ENCODE data around the gene NODAL.

The NODAL gene

DNA sequence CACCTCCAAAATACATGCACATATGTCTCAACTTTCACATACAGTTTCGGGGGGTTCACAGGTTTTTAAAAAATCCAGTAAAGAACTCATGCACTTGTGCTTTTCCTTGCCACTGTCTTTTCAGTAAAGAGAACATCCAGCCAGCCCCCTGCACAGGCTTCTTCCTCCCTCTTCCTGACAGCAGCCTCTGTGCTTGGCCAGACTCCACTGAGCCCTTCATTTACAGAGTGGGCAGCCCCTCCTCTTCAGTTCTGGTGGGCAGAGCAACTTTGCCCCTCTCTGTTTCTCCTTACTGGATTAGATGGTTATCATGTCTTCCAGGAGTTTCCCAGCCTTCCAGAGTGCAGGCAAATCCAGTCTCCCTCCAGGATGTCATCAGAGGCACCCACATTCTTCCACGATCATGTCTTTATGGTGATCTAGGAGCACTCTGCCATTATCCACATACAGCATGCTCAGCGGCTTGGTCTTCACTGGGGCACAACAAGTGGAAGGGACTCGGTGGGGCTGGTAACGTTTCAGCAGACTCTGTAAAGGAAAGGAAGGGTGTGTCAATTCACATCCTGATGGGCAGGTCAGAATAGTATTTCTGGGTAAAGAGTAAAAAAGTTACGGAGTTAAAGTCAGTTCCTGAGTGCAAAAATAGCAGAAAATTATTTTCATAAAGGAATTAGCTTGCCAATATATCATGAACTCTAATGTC lies 8.8 kb downstream of the NODAL start:
- no peak for DNase-seq (ENCODE audit: low read depth in 3 of 3)

DNA sequence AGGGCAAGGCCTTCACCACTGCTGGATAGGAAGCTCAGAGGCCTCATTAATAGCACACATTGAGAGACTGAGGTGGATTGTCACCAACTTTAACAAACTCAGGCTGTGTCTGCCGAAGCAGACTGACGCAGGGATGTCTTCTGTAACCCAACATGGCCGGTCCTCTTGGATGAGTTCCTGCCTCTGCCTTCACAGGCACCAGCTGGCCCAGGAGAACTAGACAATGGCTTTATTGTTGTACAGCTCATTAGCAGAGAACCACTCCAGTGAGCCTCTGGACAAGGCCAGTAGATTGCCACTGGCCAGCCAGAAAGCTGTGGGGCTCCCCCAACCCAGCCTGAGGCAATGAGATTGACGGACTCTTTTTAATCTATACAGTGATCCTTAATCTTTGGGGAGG lies 9.4 kb downstream of the NODAL start:
- DNase-seq (ENCODE audit: low read depth in 3 of 3): no peak

DNA sequence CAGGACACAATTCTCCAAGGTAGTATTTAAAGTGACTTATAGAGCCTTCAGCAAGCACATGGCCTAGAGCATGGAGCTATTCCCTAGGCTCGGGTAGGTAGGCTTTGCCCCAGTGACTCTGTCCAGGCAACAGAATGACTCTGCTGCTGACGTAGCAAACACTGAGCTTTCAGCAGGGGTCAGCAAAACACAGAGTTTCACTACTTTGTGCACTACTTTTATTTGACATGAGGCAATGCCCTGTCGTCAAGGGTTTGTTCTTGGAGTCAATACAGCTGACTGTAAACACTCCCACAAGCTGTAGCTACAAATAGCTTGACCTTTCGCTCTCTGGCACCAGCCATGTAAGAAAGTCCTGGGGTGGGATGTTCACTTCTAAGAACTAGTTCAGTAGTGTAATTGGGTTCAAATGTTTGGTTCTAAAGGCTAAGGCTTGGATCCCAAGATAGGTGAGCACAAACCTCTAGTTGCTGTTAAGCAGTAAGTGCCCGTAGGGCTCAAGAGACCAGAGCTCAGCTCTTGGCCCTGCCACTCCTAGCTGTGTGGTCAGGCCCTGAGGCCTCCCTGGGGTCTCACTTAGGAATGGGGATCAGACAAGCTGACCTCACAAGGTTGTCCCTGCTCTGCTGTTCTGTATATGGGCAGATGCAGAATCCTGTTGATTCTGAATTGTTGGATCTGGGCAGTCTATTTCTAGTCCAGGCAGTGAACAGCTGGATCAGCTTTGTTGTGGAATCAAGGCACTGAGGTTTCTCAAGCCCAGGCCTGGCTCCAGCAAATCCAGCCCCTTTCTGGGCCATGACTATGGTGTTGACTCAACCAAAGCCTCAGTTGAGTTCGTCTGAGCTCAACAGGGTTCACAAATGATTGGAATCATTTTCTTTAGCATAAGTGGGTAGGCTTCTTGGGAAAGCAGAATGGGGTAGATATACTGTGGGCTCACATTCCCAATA lies 10.7 kb downstream of the NODAL start:
- DNase-seq (ENCODE audit: low read depth in 3 of 3): no peak

DNA sequence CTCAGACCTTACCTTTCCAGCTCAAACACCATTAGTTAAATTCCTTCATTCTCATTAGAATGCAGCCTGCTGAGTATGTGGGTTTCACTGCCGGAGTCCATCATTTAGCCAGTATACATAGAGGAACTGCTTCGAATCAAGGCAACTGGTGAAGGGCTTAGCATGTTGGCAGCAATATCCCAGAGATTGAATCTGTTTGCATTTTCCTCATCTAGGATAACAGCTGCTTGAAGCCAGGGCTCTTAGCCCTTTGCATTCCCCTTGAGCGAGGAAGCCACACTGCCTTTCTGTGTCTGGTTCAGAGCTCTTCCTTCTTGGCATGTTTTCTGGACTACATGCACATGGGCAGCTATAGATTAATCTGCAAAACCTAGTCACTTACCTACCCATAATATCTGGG lies 14.7 kb downstream of the NODAL start:
- DNase-seq (ENCODE audit: low read depth in 3 of 3): no peak

- no peak for DNase-seq (ENCODE audit: low read depth in 3 of 3)
Measured at GRCh38 chr10:70425096-70425495, 16.4 kb downstream of the NODAL start.

- no peak for DNase-seq (ENCODE audit: low read depth in 3 of 3)
Measured at GRCh38 chr10:70424320-70424719, 17.2 kb downstream of the NODAL start.

- no peak for DNase-seq (ENCODE audit: low read depth in 3 of 3)
Measured at GRCh38 chr10:70418713-70419112, 22.8 kb downstream of the NODAL start.

DNA sequence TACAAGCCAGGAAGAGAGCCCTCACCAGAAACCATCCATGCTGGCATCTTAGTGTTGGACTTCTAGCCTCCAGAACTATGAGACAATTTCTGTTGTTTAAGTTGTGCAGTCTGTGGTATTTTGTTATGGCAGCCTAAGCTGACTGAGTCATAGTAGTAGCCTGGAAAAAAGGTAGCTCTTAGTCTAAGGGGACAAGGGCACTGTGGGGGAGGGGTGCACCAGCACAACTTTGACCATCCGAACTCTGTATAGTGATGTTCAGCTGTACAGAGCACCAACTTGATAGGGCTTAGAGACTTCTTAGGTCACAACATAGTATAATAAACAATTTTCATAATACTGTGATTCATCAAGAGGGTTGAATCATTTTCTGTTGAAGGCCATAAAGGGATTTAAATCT lies 23.3 kb downstream of the NODAL start:
- no peak for DNase-seq (ENCODE audit: low read depth in 3 of 3)

DNA sequence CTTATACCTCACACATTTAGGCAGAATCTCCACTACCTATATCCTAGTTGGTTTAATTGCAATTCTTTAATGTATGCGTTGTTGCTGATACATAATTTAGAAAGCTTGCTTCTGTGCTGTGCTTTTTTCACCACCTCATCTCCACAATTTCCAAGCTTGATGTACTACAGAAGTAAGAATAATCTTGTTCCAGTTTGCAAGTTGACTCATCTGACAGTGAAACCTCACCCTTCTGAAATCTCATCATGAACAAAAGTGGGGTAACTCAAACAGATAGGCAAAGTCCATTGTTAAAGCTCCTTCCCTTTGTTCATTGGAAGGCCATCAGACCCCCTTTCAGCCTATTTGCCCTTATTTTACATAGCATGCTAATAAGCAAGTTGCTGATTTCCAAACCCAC lies 23.9 kb downstream of the NODAL start:
- DNase-seq (ENCODE audit: low read depth in 3 of 3): no peak

DNA sequence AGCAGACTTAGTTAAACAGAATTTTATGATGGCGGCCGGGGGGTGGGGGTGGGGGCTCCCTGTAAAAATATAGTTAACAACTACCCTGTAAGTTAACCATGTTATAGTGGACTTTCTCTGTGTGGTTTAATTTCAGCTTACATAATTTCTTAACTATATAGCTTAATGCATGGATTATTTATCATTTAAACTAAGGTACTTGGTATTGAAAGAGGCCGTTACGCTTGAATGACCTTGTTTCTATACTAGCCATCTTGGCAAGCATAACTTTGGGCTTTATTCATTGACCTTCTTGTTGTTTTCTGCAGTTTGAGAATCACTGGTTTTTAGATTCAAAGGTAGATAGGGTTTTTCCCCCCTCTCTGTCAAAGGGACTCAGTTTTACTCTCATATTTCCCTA lies 29.1 kb downstream of the NODAL start:
- DNase-seq (ENCODE audit: low read depth in 3 of 3): no peak

DNA sequence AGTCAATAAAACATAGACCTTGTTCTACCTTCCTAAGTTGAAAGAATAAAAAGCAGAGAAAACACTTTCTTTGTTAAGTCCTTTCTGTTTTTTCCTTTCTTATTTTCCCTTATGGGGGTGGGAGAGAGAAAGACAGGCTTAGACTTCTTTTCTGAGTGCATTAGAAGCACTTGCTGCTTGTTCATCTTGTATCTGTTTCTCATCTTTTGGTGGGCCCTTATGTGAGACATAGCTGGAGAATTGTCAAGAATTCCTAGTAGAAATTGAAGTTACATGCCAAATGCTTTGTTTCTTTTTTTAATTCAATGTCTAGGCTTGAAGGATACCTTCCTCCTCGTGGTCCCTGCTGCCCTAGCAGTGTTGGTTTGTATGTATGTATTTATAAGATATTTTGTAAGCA lies 30.9 kb downstream of the NODAL start:
- no peak for DNase-seq (ENCODE audit: low read depth in 3 of 3)

- no peak for DNase-seq (ENCODE audit: low read depth in 3 of 3)
Measured at GRCh38 chr10:70409772-70410171, 31.7 kb downstream of the NODAL start.

GRCh38 chr10:70405037-70405824 lies 36.2 kb downstream of the NODAL start:
- no peak for DNase-seq (ENCODE audit: low read depth in 3 of 3)

DNA sequence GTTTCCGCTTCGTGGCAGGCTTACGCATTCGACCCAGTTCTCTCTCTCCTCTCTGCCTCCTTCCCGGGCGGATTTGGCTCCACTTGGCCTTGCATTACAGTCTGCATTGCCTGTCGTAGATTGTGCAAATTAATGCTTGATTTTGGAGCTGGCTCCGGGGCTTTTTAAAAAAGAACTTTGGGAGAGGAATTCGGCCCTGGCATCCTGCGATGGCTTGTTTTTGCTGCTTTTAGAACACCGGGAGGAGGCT lies 36.8 kb downstream of the NODAL start:
- peak in 1 of 3 donors; percentile 12 for DNase-seq (ENCODE audit: low read depth in 3 of 3)

GRCh38 chr10:70404036-70404786 lies 37.3 kb downstream of the NODAL start, which contains the start of gene EIF4EBP2:
TSS of gene EIF4EBP2 (plus strand) at chr10:70404145. CDS start at chr10:70404402, 257 bp downstream.
- DNase-seq (ENCODE audit: low read depth in 3 of 3): peak; percentile 95 to 100 (median 98)

DNA sequence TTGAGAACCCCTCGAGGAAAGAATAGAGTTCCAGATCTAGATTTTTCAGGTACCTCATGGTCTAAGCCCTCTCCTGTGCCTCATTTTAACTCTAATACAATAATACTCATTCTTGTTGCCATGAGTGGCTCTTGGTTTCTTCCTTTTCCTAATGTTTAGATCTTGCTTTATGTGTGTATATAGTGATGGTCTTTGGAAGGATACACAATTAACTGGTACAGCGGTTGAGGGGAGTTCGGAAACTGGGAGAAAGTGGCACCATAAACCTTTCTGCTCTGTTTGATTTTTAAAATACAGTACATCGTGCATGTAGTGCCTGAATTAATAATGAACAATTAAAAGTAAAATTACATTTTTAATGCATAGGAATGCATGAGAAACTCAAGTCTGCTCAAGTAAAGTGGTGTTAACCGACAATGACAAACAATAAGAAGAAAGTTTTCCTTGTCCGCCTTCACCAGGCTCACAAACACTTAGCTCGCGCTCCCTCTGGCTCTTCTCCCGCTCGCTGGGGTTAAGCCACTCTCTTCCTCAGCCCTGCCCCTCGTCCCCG lies 37.9 kb downstream of the NODAL start:
- no peak for DNase-seq (ENCODE audit: low read depth in 3 of 3)

GRCh38 chr10:70399177-70399576 lies 42.3 kb downstream of the NODAL start:
- DNase-seq (ENCODE audit: low read depth in 3 of 3): no peak

DNA sequence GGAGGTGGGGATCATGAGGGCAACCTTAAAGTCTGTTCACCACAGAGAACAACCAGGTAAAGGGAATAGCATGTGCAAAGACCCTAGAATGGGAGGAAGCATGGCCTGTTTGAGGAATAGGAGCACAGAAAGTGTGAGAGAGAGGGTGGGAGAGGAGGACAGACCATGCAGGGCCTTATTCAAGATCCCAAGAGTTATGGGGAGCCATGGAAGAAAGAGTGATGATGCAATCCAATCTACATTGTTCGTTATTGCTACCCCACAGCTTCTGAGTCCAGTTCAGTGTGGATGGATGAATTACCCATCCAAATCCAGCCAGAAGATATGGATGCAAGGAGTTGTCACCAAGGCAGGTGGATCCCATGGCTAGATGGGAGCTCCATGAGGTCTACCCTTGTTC lies 45.3 kb downstream of the NODAL start:
- no peak for DNase-seq (ENCODE audit: low read depth in 3 of 3)

GRCh38 chr10:70391654-70392053 lies 49.8 kb downstream of the NODAL start:
- DNase-seq (ENCODE audit: low read depth in 3 of 3): no peak
